ENCODE results near the gene MGRN1. TPM values are rescaled to one million over a fixed set of nuclear protein-coding genes. Genes with fewer than 3 reads are reported as not detected.
A peak's percentile ranks its signal among the peaks of the same experiment; 100 is the strongest.

Gene MGRN1
- total and polyA plus RNA-seq, 2 experiments from 2014 or later: 14.0 to 26.4 TPM

DNA sequence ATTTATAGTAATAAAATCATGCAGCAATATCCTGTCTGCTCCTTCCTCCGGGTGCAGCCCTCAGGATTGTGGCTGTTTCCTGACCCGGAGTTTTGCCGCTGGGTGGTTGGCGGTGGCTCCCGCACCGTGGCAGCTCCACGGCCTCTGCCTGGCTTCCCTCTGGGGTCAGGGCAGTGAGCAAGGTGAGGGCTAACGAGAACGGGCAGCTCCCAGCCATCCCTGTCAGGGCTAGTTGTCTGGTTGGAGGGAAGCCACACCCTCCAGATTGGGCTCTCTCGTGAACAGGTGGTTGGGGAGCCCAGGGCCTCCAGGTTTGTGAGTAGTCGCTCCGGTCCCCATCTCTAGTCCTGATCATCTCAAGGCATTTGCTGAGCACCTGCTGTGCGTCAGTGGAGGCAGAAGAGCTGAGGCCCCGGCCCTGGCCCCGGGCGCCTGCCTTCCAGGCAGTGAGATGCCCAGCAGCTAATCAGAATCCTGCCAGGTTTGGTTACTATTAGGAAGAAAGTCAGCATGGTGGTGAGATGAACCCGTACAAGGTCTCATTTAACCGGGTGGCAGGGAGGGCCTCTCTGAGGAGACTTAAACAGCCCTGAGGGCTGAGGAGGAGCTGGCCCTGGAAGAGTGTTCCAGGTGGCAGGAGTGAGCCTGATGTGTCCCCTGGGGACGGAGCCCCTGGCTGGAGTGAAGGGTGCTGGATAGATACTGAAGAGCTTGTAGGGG, 66.5 kb downstream of the MGRN1 start:
- Histone ChIP-seq H3K4me2 (ENCODE audit: unreplicated experiment) (no peak overlapping the region), H3K27ac (no peak overlapping the region), H2AFZ (no peak overlapping the region), H3F3A (ENCODE audit: insufficient read depth) (0 out of 2 replicates have a peak, but pooled peaks cover 7% of the 10 kb centered on the region), H3K9me2 (ENCODE audit: insufficient read depth) (no peaks in the 10 kb centered on the region), H4K20me1 (ENCODE audit: insufficient read depth) (no peaks in the 10 kb centered on the region), H3K9me3 (ENCODE audit: low read depth) (no peaks in the 10 kb centered on the region), H3K27me3 (replicated peaks; ENCODE audit: insufficient read depth) (no peaks in the 10 kb centered on the region), H3K9ac (no peak overlapping the region), H3K36me3 (ENCODE audit: low read depth) (0 out of 2 replicates have a peak, but pooled peaks cover 3% of the 10 kb centered on the region), H3K4me1 (ENCODE audit: insufficient read depth) (peaks cover 14% of the 10 kb centered on the region), H3K4me3 (no peak overlapping the region), H3K79me2 (ENCODE audit: insufficient read depth) (no peaks in the 10 kb centered on the region)
- 73 to 77% methylated on average over 19 of the region's 19 CpGs for WGBS, 2 experiments (ENCODE audit: low coverage in 1 of 2, low lambda C conversion rate in 2 of 2, missing lambda C conversion rate in 2 of 2)
- in situ Hi-C loops (cut with MboI): no loop called here
- no peak for TF ChIP-seq EZH2phosphoT487 (IDR thresholded peaks at IDR 0.05; ENCODE audit: insufficient read depth, low read depth)
- no peak for TF ChIP-seq EZH2 (IDR thresholded peaks at IDR 0.05; ENCODE audit: insufficient read depth, poor library complexity, severe bottlenecking)
- no peak for DNase-seq

- Histone ChIP-seq H3K4me1 (ENCODE audit: insufficient read depth) (peaks cover 14% of the 10 kb centered on the region), H3K4me2 (ENCODE audit: unreplicated experiment) (no peak overlapping the region), H3K9ac (no peak overlapping the region), H3K79me2 (ENCODE audit: insufficient read depth) (no peaks in the 10 kb centered on the region), H3K27ac (no peak overlapping the region), H3K4me3 (no peak overlapping the region), H3F3A (ENCODE audit: insufficient read depth) (0 out of 2 replicates have a peak, but pooled peaks cover 8% of the 10 kb centered on the region), H3K9me3 (ENCODE audit: low read depth) (no peaks in the 10 kb centered on the region), H3K9me2 (ENCODE audit: insufficient read depth) (no peaks in the 10 kb centered on the region), H4K20me1 (ENCODE audit: insufficient read depth) (no peaks in the 10 kb centered on the region), H3K27me3 (replicated peaks; ENCODE audit: insufficient read depth) (no peaks in the 10 kb centered on the region), H3K36me3 (ENCODE audit: low read depth) (0 out of 2 replicates have a peak, but pooled peaks cover 3% of the 10 kb centered on the region), H2AFZ (no peak overlapping the region)
- 78 to 81% methylated on average over 20 of the region's 20 CpGs for WGBS, 2 experiments (ENCODE audit: low coverage in 1 of 2, low lambda C conversion rate in 2 of 2, missing lambda C conversion rate in 2 of 2)
- DNase-seq: no peak
- no peak for TF ChIP-seq EZH2 (IDR thresholded peaks at IDR 0.05; ENCODE audit: insufficient read depth, poor library complexity, severe bottlenecking)
- TF ChIP-seq EZH2phosphoT487 (IDR thresholded peaks at IDR 0.05; ENCODE audit: insufficient read depth, low read depth): no peak
- in situ Hi-C loops (cut with MboI): no loop called here
Measured at GRCh38 chr16:4691666-4692412, 67.2 kb downstream of the MGRN1 start.

GRCh38 chr16:4692460-4693295, 68.1 kb downstream of the MGRN1 start:
- 0 out of 2 replicates have a peak, but pooled peaks cover 3% of the 10 kb centered on the region for H3K36me3 ChIP-seq (ENCODE audit: low read depth)

More at GRCh38 chr16:4692460-4693295, 68.1 kb downstream of the MGRN1 start:
- H3K27ac ChIP-seq: peak overlapping the region; percentile 56
- peak overlapping the region; percentile 81 for H3K4me3 ChIP-seq
- peak overlapping the region; percentile 63 for H3K9ac ChIP-seq
- H3F3A ChIP-seq (ENCODE audit: insufficient read depth): 0 out of 2 replicates have a peak, but pooled peaks cover 8% of the 10 kb centered on the region
- peak overlapping the region; percentile 76 for H3K4me2 ChIP-seq (ENCODE audit: unreplicated experiment)
- no peaks in the 10 kb centered on the region for H4K20me1 ChIP-seq (ENCODE audit: insufficient read depth)
- no peaks in the 10 kb centered on the region for H3K9me3 ChIP-seq (ENCODE audit: low read depth)
- 19 to 20% methylated on average over 29 to 31 of the region's 31 CpGs for WGBS, 2 experiments (ENCODE audit: low coverage in 1 of 2, low lambda C conversion rate in 2 of 2, missing lambda C conversion rate in 2 of 2)
- no peak for TF ChIP-seq EZH2phosphoT487 (IDR thresholded peaks at IDR 0.05; ENCODE audit: insufficient read depth, low read depth)
- TF ChIP-seq EZH2 (IDR thresholded peaks at IDR 0.05; ENCODE audit: insufficient read depth, poor library complexity, severe bottlenecking): no peak
- in situ Hi-C loops (cut with MboI): no loop called here
- no peaks in the 10 kb centered on the region for H3K9me2 ChIP-seq (ENCODE audit: insufficient read depth)
- H3K27me3 ChIP-seq (replicated peaks; ENCODE audit: insufficient read depth): no peaks in the 10 kb centered on the region
- peak; percentile 27 for DNase-seq
- H3K4me1 ChIP-seq (ENCODE audit: insufficient read depth): peaks cover 14% of the 10 kb centered on the region
- peak overlapping the region; percentile 58 for H2AFZ ChIP-seq
- H3K79me2 ChIP-seq (ENCODE audit: insufficient read depth): no peaks in the 10 kb centered on the region

All from GM23248 (cell line).